Pancreas (tissue), 10 donors: ENCODE data around the gene BUB1B. TPM values are rescaled to one million over a fixed set of nuclear protein-coding genes. Genes with fewer than 3 reads are reported as not detected.

Experiments
- ATAC-seq, 4 donors: fragments of 200-7000 bp; cut with Tn5 transposase; one replicate each; pipeline versions ENCODE4 v1.8.0 to v1.9.1; 2020; ENCODE audit warnings: mild to moderate bottlenecking in 4 of 4, moderate library complexity in 4 of 4
- DNase-seq, 6 donors: peaks; one replicate each; pipeline ENCODE4 v3.0.0-alpha.2; 2020
- FAIRE-seq: peaks from 2 replicates; lab custom pipeline; 2012; peaks lifted over from hg19 to GRCh38; lab: Jason Lieb, UNC
- H3K27ac ChIP-seq, 4 donors: fragments of 200-600 bp; sonication (generic); 1 replicate in 3 of 4; 2 replicates in 1 of 4; pipeline versions ENCODE4 v1.5.0 to v1.8.0; 2020
- H3K27me3 ChIP-seq, 4 donors: fragments of 200-600 bp; one replicate each; pipeline ENCODE4 v1.8.0; 2021
- H3K36me3 ChIP-seq, 3 donors: fragments of 200-600 bp; sonication (generic) in 1 of 3; one replicate each; pipeline versions ENCODE4 v1.5.0 to v1.8.0; 2020 to 2021
- H3K4me1 ChIP-seq, 3 donors: fragments of 200-600 bp; one replicate each; pipeline ENCODE4 v1.8.0; 2021
- H3K4me3 ChIP-seq, 4 donors: fragments of 200-600 bp; sonication (generic) in 2 of 4; one replicate each; pipeline versions ENCODE4 v1.5.0 to v1.8.0; 2020 to 2021
- H3K9me3 ChIP-seq, 4 donors: fragments of 200-600 bp; one replicate each; pipeline ENCODE4 v1.8.0; 2021
- WGBS, 2 donors: extraction: QIAGEN DNeasy Blood & Tissue Kit; methylation state at CpG; one replicate each; pipeline ENCODE4 v1.1.7; 2013; 5-methylcytosine and 5-hydroxymethylcytosine counted together
- intact Hi-C, 3 donors: fragments of 100-400 bp; cut with DNase I; formaldehyde crosslinking; loops; one replicate each; pipeline versions ENCODE4 v1.11.1 to v1.14.2; 2022
- polyA plus RNA-seq, 2 donors: library from polyadenylated mRNA; stranded (reverse); fragments of 200-250 nt; gene quantifications; one replicate each; pipeline ENCODE4 v1.2.3, GENCODE V29; 2013
- total RNA-seq, 6 donors: library from RNA; stranded (reverse); fragmentation: NEBNext Ultra II Directional in 4 of 6; extraction: Animal tissue kit (Norgen Biotek cat#: 25700) in 4 of 6; gene quantifications; one replicate each; pipeline versions ENCODE4 v1.2.1 to v1.2.4, GENCODE V29; 2021 to 2023
- TF ChIP-seq, protein P1 (sequence below), 4 donors: fragments of 200-600 bp; sonication (generic) in 3 of 4; IDR thresholded peaks; one replicate each; pipeline versions ENCODE4 v1.5.0 to v1.8.0; 2021; ENCODE audit warnings: antibody characterized with exemption in 4 of 4
- donor health status: healthy with polysubstance abuse.
- donor health status: DM: no; HTN: no; CAD: no; lungs with moderate emphysema.
- donor health status: DM: no; HTN: no; CAD: no.
- donor health status: control.
- donor health status: control.
- donor health status: Bipolar disorder and iron deficiency.
- donor health status: DM: yes; HTN: yes; CAD: no.
- donor health status: DM: no; HTN: no; CAD: no.
- donor health status: DM: no; HTN: no; CAD: no.
- donor health status: DM: yes; HTN: yes; CAD: no.

BUB1B gene
- total and polyA plus RNA-seq, 8 donors = 0.09 to 1.9 (median 1.0) TPM; not detected in 2

DNA sequence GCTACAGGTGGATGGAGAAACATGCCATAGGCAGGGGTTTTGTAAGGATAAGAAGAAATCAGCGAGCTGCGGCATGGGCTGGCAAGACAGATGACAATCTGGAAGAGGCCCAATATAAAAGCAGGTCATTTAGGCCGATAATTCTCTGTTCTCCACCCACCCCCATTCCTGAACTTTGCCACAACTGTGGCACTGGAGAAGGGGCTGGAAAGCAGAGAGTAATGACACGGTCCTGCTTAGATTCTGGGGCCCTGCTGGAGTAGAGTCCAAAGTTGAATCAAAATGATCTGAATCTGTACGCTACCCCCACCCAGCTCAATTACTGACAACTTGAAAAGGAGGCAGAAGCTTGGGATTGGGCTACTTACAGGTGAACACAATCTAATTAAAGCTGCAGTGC is 18.4 kb upstream of the BUB1B start:
- Histone ChIP-seq H3K4me3 (no peak overlapping the region), H3K36me3 (no peaks in the 10 kb centered on the region), H3K9me3 (no peaks in the 10 kb centered on the region), H3K27me3 (no peaks in the 10 kb centered on the region), H3K4me1 (no peaks in the 10 kb centered on the region), H3K27ac (no peak overlapping the region)
- ATAC-seq = no peak
- 64 to 69% methylated on average over 5 of the region's 5 CpGs for WGBS, 2 donors
- DNase-seq = no peak
- intact Hi-C loops = no loop called here
- TF ChIP-seq, protein P1, sequence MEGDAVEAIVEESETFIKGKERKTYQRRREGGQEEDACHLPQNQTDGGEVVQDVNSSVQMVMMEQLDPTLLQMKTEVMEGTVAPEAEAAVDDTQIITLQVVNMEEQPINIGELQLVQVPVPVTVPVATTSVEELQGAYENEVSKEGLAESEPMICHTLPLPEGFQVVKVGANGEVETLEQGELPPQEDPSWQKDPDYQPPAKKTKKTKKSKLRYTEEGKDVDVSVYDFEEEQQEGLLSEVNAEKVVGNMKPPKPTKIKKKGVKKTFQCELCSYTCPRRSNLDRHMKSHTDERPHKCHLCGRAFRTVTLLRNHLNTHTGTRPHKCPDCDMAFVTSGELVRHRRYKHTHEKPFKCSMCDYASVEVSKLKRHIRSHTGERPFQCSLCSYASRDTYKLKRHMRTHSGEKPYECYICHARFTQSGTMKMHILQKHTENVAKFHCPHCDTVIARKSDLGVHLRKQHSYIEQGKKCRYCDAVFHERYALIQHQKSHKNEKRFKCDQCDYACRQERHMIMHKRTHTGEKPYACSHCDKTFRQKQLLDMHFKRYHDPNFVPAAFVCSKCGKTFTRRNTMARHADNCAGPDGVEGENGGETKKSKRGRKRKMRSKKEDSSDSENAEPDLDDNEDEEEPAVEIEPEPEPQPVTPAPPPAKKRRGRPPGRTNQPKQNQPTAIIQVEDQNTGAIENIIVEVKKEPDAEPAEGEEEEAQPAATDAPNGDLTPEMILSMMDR (IDR thresholded peaks at IDR 0.05) = no peak
- FAIRE-seq = no peak

DNA sequence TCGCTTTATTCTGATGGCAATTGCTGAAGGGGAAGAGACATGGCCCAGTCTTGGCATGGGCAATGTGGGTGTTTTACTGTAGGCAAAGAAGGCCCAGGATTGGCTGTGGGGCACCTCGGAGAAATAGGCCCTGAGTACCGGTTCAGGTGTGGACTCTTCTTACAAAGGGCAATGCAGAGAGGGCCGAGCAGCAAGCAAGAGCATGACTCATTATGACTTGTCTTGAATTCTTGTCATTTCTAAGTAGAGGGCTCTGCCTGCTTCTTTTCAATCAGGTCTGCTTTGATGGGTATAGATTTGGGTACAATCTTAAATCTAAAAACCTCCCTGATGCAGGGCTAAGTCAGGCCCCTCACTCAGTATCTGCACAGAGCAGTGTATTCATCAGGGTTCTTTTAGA is 14.8 kb upstream of the BUB1B start:
- FAIRE-seq (no peak), DNase-seq (no peak), ATAC-seq (no peak)
- Histone ChIP-seq H3K27me3 (no peaks in the 10 kb centered on the region), H3K36me3 (no peaks in the 10 kb centered on the region), H3K9me3 (no peaks in the 10 kb centered on the region), H3K27ac (no peak overlapping the region), H3K4me3 (no peak overlapping the region), H3K4me1 (no peaks in the 10 kb centered on the region)
- intact Hi-C loops = no loop called here
- 87 to 93% methylated on average over 4 of the region's 4 CpGs for WGBS, 2 donors
- TF ChIP-seq, protein P1 (IDR thresholded peaks at IDR 0.05) = no peak

DNA sequence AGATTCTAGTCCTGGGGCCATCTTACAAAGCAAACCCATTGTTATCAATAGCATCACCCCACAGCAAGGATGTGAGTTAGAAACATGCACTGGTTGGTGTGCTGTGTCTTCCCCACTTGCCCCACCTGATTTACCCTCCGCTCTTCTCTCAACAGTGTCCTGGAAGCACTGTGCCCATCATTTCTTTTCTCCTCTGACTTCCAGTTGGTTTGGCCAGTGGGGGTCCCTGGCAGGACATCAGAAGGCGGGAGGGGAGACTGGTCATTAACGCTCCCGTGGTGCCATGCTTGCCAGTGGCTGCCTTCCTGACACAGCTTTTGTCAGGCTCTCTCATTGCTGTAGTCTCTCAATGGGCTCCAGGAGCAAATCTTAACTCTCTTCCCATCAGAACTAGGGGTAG is 11.5 kb upstream of the BUB1B start:
- FAIRE-seq (no peak), DNase-seq (no peak), ATAC-seq (no peak)
- 80 to 91% methylated on average over 4 of the region's 4 CpGs for WGBS, 2 donors
- Histone ChIP-seq H3K27ac (no peak overlapping the region), H3K36me3 (no peaks in the 10 kb centered on the region), H3K27me3 (no peaks in the 10 kb centered on the region), H3K9me3 (no peaks in the 10 kb centered on the region), H3K4me1 (no peaks in the 10 kb centered on the region), H3K4me3 (no peak overlapping the region)
- TF ChIP-seq, protein P1 (IDR thresholded peaks at IDR 0.05) = no peak
- intact Hi-C loops = no loop called here

DNA sequence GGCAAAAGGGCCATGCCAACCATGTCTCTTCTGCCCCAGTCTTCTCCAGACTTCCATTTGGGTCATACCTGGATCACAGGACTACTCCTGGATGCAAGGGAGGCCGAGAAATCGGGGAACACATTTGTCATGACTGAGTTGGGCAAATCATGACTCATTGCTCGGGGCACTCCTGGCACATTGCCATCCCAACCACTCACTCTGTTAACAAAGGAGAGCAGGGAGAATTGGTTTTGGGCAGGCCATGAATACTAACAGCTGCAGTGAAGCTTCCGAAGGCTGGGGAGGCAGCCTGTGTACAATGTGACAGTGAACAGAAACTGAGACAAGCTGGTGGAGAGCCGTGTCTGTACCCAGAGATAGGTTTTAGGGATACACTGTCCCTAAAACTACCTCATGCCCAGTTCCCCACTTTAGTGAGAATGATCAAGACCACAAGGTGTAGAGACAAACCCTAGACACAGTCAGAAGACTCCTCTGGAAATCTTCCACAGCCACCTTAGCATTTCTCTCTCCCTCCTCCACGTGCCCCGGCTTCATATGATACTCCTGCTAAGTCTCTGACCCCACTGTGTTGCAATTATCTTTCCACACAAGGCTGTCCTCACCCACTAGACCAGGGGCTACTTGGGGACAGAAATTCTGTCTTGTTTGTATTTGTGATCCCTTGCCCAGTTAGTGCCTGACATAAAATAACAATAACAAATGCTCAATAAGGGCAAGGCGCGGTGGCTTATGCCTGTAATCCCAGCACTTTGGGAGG is 10.5 kb upstream of the BUB1B start:
- intact Hi-C loops = loop anchor here in 1 of 3 donors (5.0 kb wide), 1 partner anchor 33 kb away; no protein-coding TSS in a partner anchor
- DNase-seq (peak in 3 of 6 donors; percentile 47 to 65 (median 50)), FAIRE-seq (no peak), ATAC-seq (peak in 1 of 4 donors; percentile 54)
- Histone ChIP-seq H3K9me3 (no peaks in the 10 kb centered on the region), H3K27me3 (no peaks in the 10 kb centered on the region), H3K36me3 (no peaks in the 10 kb centered on the region), H3K4me1 (peaks cover 1 to 2% (median 1%) of the 10 kb centered on the region in 3 donors), H3K4me3 (no peak overlapping the region), H3K27ac (no peak overlapping the region)
- 60 to 65% methylated on average over 9 of the region's 9 CpGs for WGBS, 2 donors
- TF ChIP-seq, protein P1 (IDR thresholded peaks at IDR 0.05) = no peak

DNA sequence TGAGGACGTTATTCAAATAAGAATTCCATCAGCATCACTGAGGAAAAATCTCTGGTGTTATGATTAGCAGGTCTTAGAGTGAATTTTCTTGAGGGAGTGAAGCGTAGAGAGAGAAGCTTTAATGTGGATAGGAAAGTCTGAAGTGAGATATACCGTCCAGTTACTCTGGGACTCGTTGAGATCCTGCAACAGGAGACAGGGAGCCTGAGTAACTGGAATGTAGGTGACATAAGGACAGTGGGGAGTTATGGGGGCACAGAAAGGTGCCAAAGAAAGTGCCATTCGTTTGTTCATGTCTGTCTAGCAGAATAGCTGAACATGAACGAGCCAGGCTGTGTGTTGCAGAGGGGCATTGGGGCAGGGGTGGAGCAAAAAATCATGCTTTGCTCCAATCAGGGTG is 9.4 kb upstream of the BUB1B start:
- 62 to 63% methylated on average over 6 of the region's 6 CpGs for WGBS, 2 donors
- Histone ChIP-seq H3K36me3 (no peaks in the 10 kb centered on the region), H3K4me3 (no peak overlapping the region), H3K27ac (no peak overlapping the region), H3K27me3 (no peaks in the 10 kb centered on the region), H3K9me3 (no peaks in the 10 kb centered on the region), H3K4me1 (peaks cover 6 to 13% (median 10%) of the 10 kb centered on the region in 3 donors)
- TF ChIP-seq, protein P1 (IDR thresholded peaks at IDR 0.05) = no peak
- FAIRE-seq (no peak), DNase-seq (no peak), ATAC-seq (no peak)
- intact Hi-C loops = loop anchor here in 1 of 3 donors (5.0 kb wide), 1 partner anchor 34 kb away; no protein-coding TSS in a partner anchor
